Mesendoderm (in vitro differentiated cells): ENCODE data around the gene POC1A.

Source experiments
- DNase-seq: peaks from one replicate; pipeline ENCODE4 v3.0.0; 2013
- H2AK5ac ChIP-seq: 2 replicates; pipeline ENCODE4 v1.6.1; 2013; ENCODE audit warnings: low read length, inconsistent platforms
- H2BK120ac ChIP-seq: 2 replicates; pipeline ENCODE4 v1.6.1; 2013; ENCODE audit warnings: low read depth, mild to moderate bottlenecking, low read length, moderate library complexity, mixed read lengths
- H2BK15ac ChIP-seq: replicated peaks from 2 replicates; pipeline ENCODE4 v1.6.1; 2013; ENCODE audit warnings: low read depth, mild to moderate bottlenecking, moderate library complexity
- H2BK5ac ChIP-seq: 2 replicates; pipeline ENCODE4 v1.6.1; 2013; ENCODE audit warnings: low read length, inconsistent platforms
- H3K18ac ChIP-seq: 2 replicates; pipeline ENCODE4 v1.6.1; 2013; ENCODE audit warnings: mild to moderate bottlenecking, low read length, mixed read lengths
- H3K23ac ChIP-seq: one replicate; pipeline ENCODE4 v1.6.1; 2013; ENCODE audit warnings: low read length
- H3K27ac ChIP-seq: 2 replicates; pipeline ENCODE4 v1.5.1; 2013; ENCODE audit warnings: low read depth, mild to moderate bottlenecking, inconsistent platforms, low read length, moderate library complexity
- H3K27me3 ChIP-seq: 2 replicates; pipeline ENCODE4 v1.6.1; 2013; ENCODE audit warnings: low read length, control low read depth, mild to moderate bottlenecking, inconsistent platforms; ENCODE audit not compliant: insufficient read depth, poor library complexity
- H3K36me3 ChIP-seq: 2 replicates; pipeline ENCODE4 v1.6.1; 2013; ENCODE audit warnings: low read length, inconsistent platforms; ENCODE audit not compliant: control insufficient read depth, insufficient read depth
- H3K4ac ChIP-seq: one replicate; pipeline ENCODE4 v1.6.1; 2013; ENCODE audit warnings: low read depth, mild to moderate bottlenecking, low read length, moderate library complexity
- H3K4me1 ChIP-seq: 2 replicates; pipeline ENCODE4 v1.6.1; 2013; ENCODE audit warnings: low read depth, low read length, inconsistent platforms; ENCODE audit not compliant: control insufficient read depth
- H3K4me2 ChIP-seq: 2 replicates; pipeline ENCODE4 v1.6.1; 2013; ENCODE audit warnings: low read length
- H3K4me3 ChIP-seq: 2 replicates; pipeline ENCODE4 v1.5.1; 2013; ENCODE audit warnings: mild to moderate bottlenecking, low read length
- H3K56ac ChIP-seq: one replicate; pipeline ENCODE4 v1.6.1; 2013; ENCODE audit warnings: low read length
- H3K79me1 ChIP-seq: 2 replicates; pipeline ENCODE4 v1.6.1; 2013; ENCODE audit warnings: low read length, inconsistent platforms
- H3K79me2 ChIP-seq: 2 replicates; pipeline ENCODE4 v1.6.1; 2013; ENCODE audit warnings: mild to moderate bottlenecking, low read length; ENCODE audit not compliant: control insufficient read depth, insufficient read depth
- H3K9ac ChIP-seq: 2 replicates; pipeline ENCODE4 v1.6.1; 2013; ENCODE audit warnings: low read length, inconsistent platforms
- H4K5ac ChIP-seq: one replicate; pipeline ENCODE4 v1.6.1; 2013; ENCODE audit warnings: low read length
- H4K8ac ChIP-seq: one replicate; pipeline ENCODE4 v1.6.1; 2013; ENCODE audit warnings: low read depth, mild to moderate bottlenecking, control low read depth, low read length, moderate library complexity
- WGBS: extraction: QIAGEN DNeasy Blood & Tissue Kit; methylation state at CpG from one replicate; pipeline ENCODE4 v1.1.7; 2013; ENCODE audit warnings: low lambda C conversion rate, missing lambda C conversion rate; ENCODE audit not compliant: insufficient coverage; ENCODE audit errors: extremely low coverage; 5-methylcytosine and 5-hydroxymethylcytosine counted together

POC1A gene

GRCh38 chr3:52050571-52050970 lies 103.7 kb downstream of the POC1A start:
- Histone ChIP-seq H3K4me1 (peaks cover 5% of the 10 kb centered on the region), H3K9ac (no peak overlapping the region), H3K4ac (no peak overlapping the region), H4K8ac (no peak overlapping the region), H2AK5ac (no peak overlapping the region), H2BK120ac (no peak overlapping the region), H3K79me1 (peaks cover 8% of the 10 kb centered on the region), H3K4me3 (no peak overlapping the region), H3K27me3 (no peaks in the 10 kb centered on the region), H3K18ac (no peak overlapping the region), H3K79me2 (no peaks in the 10 kb centered on the region), H2BK15ac (no peak overlapping the region), H3K56ac (no peak overlapping the region), H3K23ac (no peak overlapping the region), H3K27ac (no peak overlapping the region), H3K36me3 (peaks cover 10% of the 10 kb centered on the region), H4K5ac (no peak overlapping the region), H3K4me2 (no peak overlapping the region), H2BK5ac (no peak overlapping the region)
- no peak for DNase-seq
- WGBS = no CpG with 5 or more reads among the region's 21 CpGs

DNA sequence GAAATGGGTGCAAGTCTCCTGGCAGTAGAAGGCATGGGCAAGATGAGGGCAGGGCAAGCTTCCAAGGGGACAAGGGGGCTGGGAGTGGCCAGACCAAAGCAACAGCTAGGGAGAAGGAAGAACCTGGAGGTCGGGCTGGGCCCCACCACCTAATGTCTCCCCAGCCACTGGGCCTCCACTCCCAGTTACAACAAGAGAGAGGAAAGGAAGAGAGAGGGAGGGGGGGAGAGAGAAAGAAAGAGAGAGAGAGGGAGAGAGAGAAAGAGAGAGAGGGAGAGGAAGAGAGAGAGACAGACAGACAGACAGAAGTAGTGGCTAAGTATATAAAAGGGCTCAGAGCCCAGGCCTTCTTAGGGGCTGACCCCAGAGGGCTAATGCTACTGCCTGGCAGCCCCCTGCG lies 104.7 kb downstream of the POC1A start:
- no peak overlapping the region for H2AK5ac ChIP-seq
- no CpG with 5 or more reads among the region's 2 CpGs for WGBS
- H3K4ac ChIP-seq = no peak overlapping the region
- H3K27ac ChIP-seq = no peak overlapping the region
- H4K5ac ChIP-seq = no peak overlapping the region
- H4K8ac ChIP-seq = no peak overlapping the region
- peaks cover 8% of the 10 kb centered on the region for H3K79me1 ChIP-seq
- no peak overlapping the region for H3K56ac ChIP-seq
- no peak overlapping the region for H3K9ac ChIP-seq
- H3K18ac ChIP-seq = no peak overlapping the region
- H2BK5ac ChIP-seq = no peak overlapping the region
- H3K27me3 ChIP-seq = no peaks in the 10 kb centered on the region
- peaks cover 5% of the 10 kb centered on the region for H3K4me1 ChIP-seq
- DNase-seq = no peak
- no peak overlapping the region for H2BK15ac ChIP-seq
- no peak overlapping the region for H3K23ac ChIP-seq
- H2BK120ac ChIP-seq = no peak overlapping the region
- no peak overlapping the region for H3K4me2 ChIP-seq
- peaks cover 10% of the 10 kb centered on the region for H3K36me3 ChIP-seq
- H3K4me3 ChIP-seq = no peak overlapping the region
- H3K79me2 ChIP-seq = no peaks in the 10 kb centered on the region

GRCh38 chr3:52047295-52047960 lies 106.8 kb downstream of the POC1A start:
- Histone ChIP-seq H2BK15ac (no peak overlapping the region), H3K9ac (no peak overlapping the region)
- WGBS = no CpG with 5 or more reads among the region's 20 CpGs

GRCh38 chr3:52046902-52047239 lies 107.4 kb downstream of the POC1A start:
- Histone ChIP-seq H3K4ac (no peak overlapping the region), H3K4me3 (no peak overlapping the region), H2BK15ac (no peak overlapping the region), H3K4me2 (no peak overlapping the region), H3K9ac (no peak overlapping the region), H3K36me3 (peaks cover 7% of the 10 kb centered on the region), H4K8ac (no peak overlapping the region), H2BK5ac (no peak overlapping the region), H3K79me2 (no peaks in the 10 kb centered on the region), H3K18ac (no peak overlapping the region), H3K23ac (no peak overlapping the region), H3K4me1 (no peaks in the 10 kb centered on the region), H4K5ac (no peak overlapping the region), H3K56ac (no peak overlapping the region), H2BK120ac (no peak overlapping the region), H3K27me3 (no peaks in the 10 kb centered on the region), H3K27ac (no peak overlapping the region), H2AK5ac (no peak overlapping the region), H3K79me1 (peaks cover 1% of the 10 kb centered on the region)
- no peak for DNase-seq
- WGBS = no CpG with 5 or more reads among the region's 7 CpGs

More at GRCh38 chr3:52047295-52047960, 106.8 kb downstream of the POC1A start:
- no peak overlapping the region for H3K4me3 ChIP-seq
- no peaks in the 10 kb centered on the region for H3K27me3 ChIP-seq
- no peak overlapping the region for H2AK5ac ChIP-seq
- H3K56ac ChIP-seq = no peak overlapping the region
- no peak overlapping the region for H2BK5ac ChIP-seq
- H3K36me3 ChIP-seq = peaks cover 7% of the 10 kb centered on the region
- H3K18ac ChIP-seq = no peak overlapping the region
- H3K27ac ChIP-seq = no peak overlapping the region
- H3K4me2 ChIP-seq = no peak overlapping the region
- no peak overlapping the region for H3K4ac ChIP-seq
- no peak overlapping the region for H4K5ac ChIP-seq
- H3K79me1 ChIP-seq = peaks cover 7% of the 10 kb centered on the region
- no peak overlapping the region for H4K8ac ChIP-seq
- no peak for DNase-seq
- no peak overlapping the region for H2BK120ac ChIP-seq
- peaks cover 3% of the 10 kb centered on the region for H3K4me1 ChIP-seq
- H3K23ac ChIP-seq = no peak overlapping the region
- no peaks in the 10 kb centered on the region for H3K79me2 ChIP-seq

GRCh38 chr3:52046186-52046901 lies 107.9 kb downstream of the POC1A start:
- no peak overlapping the region for H2AK5ac ChIP-seq
- H3K18ac ChIP-seq = no peak overlapping the region
- H3K4me1 ChIP-seq = no peaks in the 10 kb centered on the region
- H4K8ac ChIP-seq = no peak overlapping the region
- DNase-seq = peak; percentile 33
- H2BK120ac ChIP-seq = no peak overlapping the region
- H2BK15ac ChIP-seq = no peak overlapping the region
- H3K56ac ChIP-seq = no peak overlapping the region
- no peaks in the 10 kb centered on the region for H3K79me2 ChIP-seq
- no peaks in the 10 kb centered on the region for H3K79me1 ChIP-seq
- no CpG with 5 or more reads among the region's 12 CpGs for WGBS
- no peak overlapping the region for H3K27ac ChIP-seq
- H3K9ac ChIP-seq = no peak overlapping the region
- no peak overlapping the region for H3K23ac ChIP-seq
- no peak overlapping the region for H3K4ac ChIP-seq
- no peaks in the 10 kb centered on the region for H3K27me3 ChIP-seq
- H3K36me3 ChIP-seq = peaks cover 7% of the 10 kb centered on the region
- no peak overlapping the region for H3K4me3 ChIP-seq
- no peak overlapping the region for H2BK5ac ChIP-seq
- H4K5ac ChIP-seq = no peak overlapping the region
- H3K4me2 ChIP-seq = no peak overlapping the region
